Activated CD8-positive, alpha-beta memory T cell treated with anti-CD3 and anti-CD28 coated beads for 24 hours (primary cell): Measurements from ENCODE around the gene VAV2.
A peak's percentile ranks its signal among the peaks of the same experiment; 100 is the strongest.

Source experiments
- DNase-seq: peaks from one replicate; pipeline ENCODE4 v3.0.0-alpha.2; 2020

The VAV2 gene

GRCh38 chr9:133791069-133791468 lies 201.1 kb downstream of the VAV2 start:
- no peak for DNase-seq

DNA sequence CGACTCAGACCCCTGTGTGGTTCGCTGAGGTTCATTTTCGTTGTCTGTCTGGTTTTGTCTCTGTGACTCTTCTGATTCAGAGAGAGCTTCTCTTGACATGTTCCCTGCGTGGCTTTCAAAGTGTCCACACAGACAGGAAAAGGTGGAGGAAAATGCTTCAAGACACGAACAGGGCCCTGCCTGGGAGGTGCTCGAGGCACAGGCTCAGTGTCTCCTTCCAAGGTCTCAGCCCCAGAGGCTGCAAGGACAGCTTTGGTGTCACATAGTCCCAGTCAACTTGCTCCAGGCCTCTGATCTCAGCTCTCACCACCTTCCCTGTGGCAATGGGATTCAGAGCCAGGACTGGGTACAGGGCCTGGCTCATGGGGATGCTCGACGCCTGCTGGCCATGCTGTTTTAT lies 202.3 kb downstream of the VAV2 start:
- no peak for DNase-seq

DNA sequence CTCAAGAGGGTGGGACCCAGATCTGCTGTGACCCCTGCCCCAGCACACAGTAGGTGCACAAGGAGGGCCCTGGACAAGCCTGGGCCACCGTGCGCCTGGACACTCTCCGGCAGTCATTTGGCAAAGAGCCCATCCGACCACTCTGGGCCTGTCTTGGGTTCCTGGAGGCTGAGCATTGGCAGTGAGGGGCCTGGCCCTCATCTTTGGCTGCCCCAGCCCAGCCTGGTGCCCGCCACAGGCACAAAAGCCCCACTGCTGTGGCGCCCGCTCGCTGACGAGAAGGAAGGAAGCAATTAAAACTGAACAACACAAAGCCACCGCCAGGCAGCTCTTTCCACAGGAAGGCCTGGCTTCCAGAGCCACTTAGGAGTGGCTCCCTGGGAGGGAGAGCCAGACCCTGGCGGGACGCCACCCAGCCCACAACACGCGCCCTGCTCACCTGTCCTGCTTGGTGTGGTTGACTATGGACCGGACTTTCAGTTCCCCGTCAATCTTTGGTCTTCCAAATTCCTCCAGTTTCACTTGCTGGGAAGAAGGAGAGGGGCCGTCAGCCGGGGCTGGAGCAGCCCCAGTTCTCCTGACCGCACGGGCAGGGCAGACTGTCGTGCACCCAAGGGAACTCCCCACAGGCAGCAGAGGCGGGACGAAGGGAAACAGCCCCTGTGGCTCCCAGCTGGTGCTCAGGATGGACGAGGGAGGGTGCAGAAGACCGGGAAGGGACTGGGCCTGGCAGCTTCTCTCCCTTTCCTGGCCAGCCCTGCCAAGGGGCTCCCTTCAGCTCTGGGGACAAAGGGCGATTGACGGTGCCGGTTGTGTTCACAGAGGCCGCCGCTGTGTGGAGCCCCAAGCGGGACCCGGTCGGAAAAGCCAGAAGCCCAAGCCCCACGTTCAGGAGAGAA lies 203.1 kb downstream of the VAV2 start:
- no peak for DNase-seq

GRCh38 chr9:133788045-133788818 lies 203.9 kb downstream of the VAV2 start:
- DNase-seq = no peak

GRCh38 chr9:133787754-133788025 lies 204.4 kb downstream of the VAV2 start:
- no peak for DNase-seq

- DNase-seq = no peak
Observed at GRCh38 chr9:133786907-133787753, 205.0 kb downstream of the VAV2 start.

DNA sequence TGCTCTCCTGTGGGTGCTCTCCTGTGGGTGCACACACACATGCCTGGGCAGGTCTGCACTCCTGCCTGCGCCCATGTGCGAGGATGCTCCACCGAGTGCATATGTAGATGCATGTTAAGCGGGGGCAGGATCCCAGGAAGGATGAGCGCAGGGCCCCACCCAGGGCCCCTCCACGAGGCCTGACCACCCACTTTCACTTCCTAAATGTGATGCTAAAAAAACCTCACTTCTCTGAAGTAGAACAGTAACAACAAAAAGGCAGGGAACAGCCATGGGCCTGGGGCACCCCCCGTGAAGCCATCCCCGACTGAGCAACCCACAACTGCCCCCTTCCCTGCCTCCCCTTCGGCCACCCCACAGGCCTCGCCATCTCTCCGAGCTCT lies 205.8 kb downstream of the VAV2 start:
- DNase-seq = no peak

GRCh38 chr9:133785753-133786370 lies 206.3 kb downstream of the VAV2 start:
- DNase-seq = no peak

DNA sequence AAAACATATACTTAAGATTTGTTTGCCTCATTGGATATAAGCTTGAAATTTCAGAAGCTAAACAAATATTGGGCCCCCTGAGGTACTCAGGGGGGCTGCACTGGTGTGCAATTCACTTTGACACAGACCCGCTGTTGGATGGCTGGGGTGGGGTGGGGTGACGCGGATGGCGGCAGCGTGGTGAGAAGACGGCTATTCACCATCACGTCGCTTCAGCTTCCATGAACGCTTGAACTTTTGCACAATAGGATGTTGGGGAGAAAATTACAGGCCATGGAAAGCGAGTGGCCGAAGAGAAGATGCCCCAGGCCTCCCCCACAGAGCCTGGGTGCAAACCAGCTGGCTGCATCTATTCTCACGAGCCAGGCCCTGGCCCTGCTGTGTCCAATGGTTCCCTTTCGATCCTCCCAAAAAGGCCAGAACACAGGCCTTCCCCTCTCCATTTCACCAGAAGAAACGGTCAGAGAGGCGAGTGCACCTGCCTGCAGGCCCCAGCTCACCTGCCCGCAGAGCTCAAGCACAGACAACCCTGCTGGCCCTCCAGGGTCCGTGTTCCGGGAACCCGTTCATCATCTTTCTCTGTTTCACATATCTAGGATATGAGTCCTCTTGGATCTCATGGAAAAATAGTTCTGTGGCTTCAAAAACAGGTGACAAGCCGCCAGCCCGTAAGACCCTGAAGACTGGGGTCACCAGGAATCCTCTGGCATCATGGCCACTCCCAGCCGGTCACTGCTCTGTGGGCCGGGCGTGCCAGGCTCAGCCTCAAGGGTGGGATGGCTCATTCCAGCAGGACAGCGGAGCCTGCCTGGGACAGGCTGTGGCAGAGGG lies 207.2 kb downstream of the VAV2 start:
- no peak for DNase-seq

- DNase-seq = no peak
Observed at GRCh38 chr9:133783331-133783731, 208.8 kb downstream of the VAV2 start.

GRCh38 chr9:133782157-133783130 lies 209.7 kb downstream of the VAV2 start:
- DNase-seq = peak; percentile 82

DNA sequence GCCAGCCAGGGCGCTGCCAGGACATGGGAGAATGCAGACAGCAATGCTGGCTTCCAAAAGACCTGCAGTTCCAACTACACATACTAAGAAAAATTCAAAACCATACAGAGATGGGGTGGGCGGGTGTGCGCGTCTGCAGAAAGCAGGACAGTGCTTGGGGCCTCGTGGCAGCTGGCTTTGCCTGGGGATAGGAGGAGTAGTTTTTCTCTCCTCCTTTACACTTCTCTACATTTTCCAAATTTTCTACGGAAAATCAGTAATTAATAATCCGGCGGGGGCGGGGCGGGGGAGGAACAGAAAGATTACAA lies 210.3 kb downstream of the VAV2 start:
- no peak for DNase-seq

- no peak for DNase-seq
Observed at GRCh38 chr9:133780962-133781827, 210.9 kb downstream of the VAV2 start.

DNA sequence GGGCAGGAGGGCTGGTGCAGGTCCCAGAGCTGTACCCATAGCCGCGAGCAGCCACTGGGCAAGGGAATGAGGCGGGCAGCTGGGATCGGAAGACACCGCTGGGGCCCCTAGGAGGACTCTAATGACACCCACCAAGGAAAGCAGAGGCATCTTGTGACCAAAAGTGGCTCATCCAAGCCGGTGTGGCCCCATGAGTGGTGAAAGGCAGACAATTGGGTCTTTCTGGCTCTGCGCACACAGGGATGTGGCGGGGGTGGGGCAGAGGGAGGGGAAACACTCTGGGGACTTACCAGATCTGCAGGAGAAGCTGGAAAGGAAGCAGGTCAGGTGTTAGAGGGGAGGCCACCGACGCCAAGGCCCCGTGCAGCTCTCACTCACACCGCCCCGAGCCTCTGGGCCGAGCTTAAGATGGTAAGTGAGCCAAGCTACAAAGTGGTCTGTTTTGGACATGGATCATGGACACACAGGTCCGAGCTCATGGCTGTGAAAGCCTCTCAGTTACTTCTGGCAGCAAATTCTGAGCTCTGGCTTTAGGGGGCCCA lies 211.6 kb downstream of the VAV2 start:
- DNase-seq = no peak

GRCh38 chr9:133779516-133780403 lies 212.4 kb downstream of the VAV2 start:
- DNase-seq = no peak

GRCh38 chr9:133779081-133779480 lies 213.0 kb downstream of the VAV2 start:
- no peak for DNase-seq

DNA sequence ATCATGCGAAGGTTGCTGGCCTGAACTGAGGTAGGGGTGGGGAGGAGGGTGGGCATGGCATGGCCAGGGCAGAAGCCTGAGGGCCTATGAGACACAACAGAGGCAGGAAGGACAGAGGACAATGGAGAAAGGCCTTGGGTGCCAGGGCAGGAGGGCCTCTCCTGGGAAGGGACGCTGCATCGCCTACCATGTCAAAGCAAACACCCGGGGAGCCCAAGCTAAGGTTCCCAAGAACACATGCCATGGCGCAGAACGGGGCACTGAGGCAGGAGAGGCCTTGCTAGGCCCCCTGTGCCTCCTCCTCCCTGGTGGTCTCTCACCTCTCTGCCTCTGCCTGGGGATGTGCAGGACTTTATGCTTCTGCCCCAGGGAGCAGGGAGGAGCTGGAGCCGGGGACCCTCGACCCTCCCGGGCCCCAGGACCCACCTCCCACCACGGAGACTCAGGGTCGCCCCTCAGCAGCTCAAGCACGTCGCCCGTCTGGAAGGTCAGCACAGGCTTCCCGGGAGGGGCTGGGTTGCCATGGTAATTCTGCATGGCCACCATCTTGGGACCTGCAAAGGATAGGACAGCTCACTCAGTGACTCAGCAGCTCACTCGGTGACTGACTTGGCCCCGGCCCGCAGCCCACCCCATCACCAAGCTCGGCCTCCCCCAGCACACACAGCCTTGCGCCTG lies 213.6 kb downstream of the VAV2 start:
- DNase-seq = no peak

DNA sequence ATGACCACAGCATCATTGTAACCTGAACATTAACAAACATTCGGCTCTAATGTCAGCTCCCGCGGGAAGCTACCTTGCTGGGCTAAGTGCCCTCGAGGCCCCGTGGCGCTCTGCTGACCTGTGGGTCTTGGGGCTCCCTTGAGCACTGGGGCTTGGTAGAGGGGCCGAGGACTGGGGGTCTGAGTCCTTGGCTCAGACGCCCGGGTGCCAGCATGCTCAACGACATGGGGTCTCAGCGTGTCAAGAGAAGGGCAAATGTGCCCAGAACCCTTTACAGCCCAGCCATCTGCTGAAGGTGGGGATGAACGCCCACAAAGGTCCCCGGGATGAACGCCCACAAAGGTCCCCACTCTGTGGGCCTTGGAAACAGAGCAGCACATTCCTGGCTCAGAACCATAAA lies 214.3 kb downstream of the VAV2 start:
- no peak for DNase-seq
